Endodermal cell (in vitro differentiated cells): Measurements from ENCODE around the gene MTR. TPM values are rescaled to one million over a fixed set of nuclear protein-coding genes. Genes with fewer than 3 reads are reported as not detected.

Experiments used
- DNase-seq: peaks from one replicate; pipeline ENCODE4 v3.0.0-alpha.2; 2017
- H3K27ac ChIP-seq: 2 replicates; pipeline ENCODE4 v1.5.1; 2013; ENCODE audit warnings: mild to moderate bottlenecking, low read depth, low read length, moderate library complexity
- H3K27me3 ChIP-seq: 2 replicates; pipeline ENCODE4 v1.6.1; 2013; ENCODE audit warnings: mild to moderate bottlenecking, low read length, moderate library complexity; ENCODE audit not compliant: insufficient read depth, control insufficient read depth, poor library complexity, severe bottlenecking
- H3K36me3 ChIP-seq: 2 replicates; pipeline ENCODE4 v1.7.0; 2013; ENCODE audit warnings: mild to moderate bottlenecking, low read length, moderate library complexity; ENCODE audit not compliant: control insufficient read depth, insufficient read depth
- H3K4me1 ChIP-seq: one replicate; pipeline ENCODE4 v1.7.0; 2013; ENCODE audit warnings: low read length; ENCODE audit not compliant: control insufficient read depth, insufficient read depth
- H3K4me3 ChIP-seq: 2 replicates; pipeline ENCODE4 v1.5.1; 2013; ENCODE audit warnings: mild to moderate bottlenecking, low read length, moderate library complexity
- H3K9ac ChIP-seq: 2 replicates; pipeline ENCODE4 v1.6.1; 2013; ENCODE audit warnings: mild to moderate bottlenecking, low read length, moderate library complexity; ENCODE audit not compliant: poor library complexity, severe bottlenecking; ENCODE audit errors: extremely low read depth
- H3K9me3 ChIP-seq: 2 replicates; pipeline ENCODE4 v1.6.1; 2013; ENCODE audit warnings: mild to moderate bottlenecking, low read length, moderate library complexity; ENCODE audit not compliant: control insufficient read depth
- H3K27ac Mint-ChIP-seq: 2 replicates; pipeline ENCODE4 v1.8.0; 2020; ENCODE audit warnings: mixed read lengths
- H3K27me3 Mint-ChIP-seq: 2 replicates; pipeline ENCODE4 v1.8.0; 2021; ENCODE audit warnings: mild to moderate bottlenecking, mixed read lengths; ENCODE audit not compliant: insufficient read depth
- H3K36me3 Mint-ChIP-seq: 2 replicates; pipeline ENCODE4 v1.8.0; 2020; ENCODE audit warnings: low read depth, mixed read lengths
- H3K4me1 Mint-ChIP-seq: 2 replicates; pipeline ENCODE4 v1.8.0; 2020; ENCODE audit warnings: mixed read lengths
- H3K4me3 Mint-ChIP-seq: 2 replicates; pipeline ENCODE4 v1.8.0; 2020; ENCODE audit warnings: mild to moderate bottlenecking, moderate library complexity, mixed read lengths
- H3K9me3 Mint-ChIP-seq: 2 replicates; pipeline ENCODE4 v1.8.0; 2020; ENCODE audit warnings: mild to moderate bottlenecking, mixed read lengths
- CTCF ChIP-seq: fragments of 200-600 bp; sonication (generic); conservative IDR thresholded peaks from 2 replicates; pipeline ENCODE4 v1.5.0; 2021; ENCODE audit warnings: antibody characterized with exemption, mild to moderate bottlenecking
- WGBS, 2 experiments: methylation state at CpG; one replicate each; pipeline versions ENCODE4 v1.1.5 to v1.1.7; 2013; ENCODE audit warnings: missing lambda C conversion rate in 2 of 2, mixed read lengths in 1 of 2; ENCODE audit not compliant: insufficient coverage in 1 of 2, insufficient read length in 1 of 2; 5-methylcytosine and 5-hydroxymethylcytosine counted together
- total RNA-seq, 2 donors: library from RNA; stranded (reverse); fragmentation: NEBNext Ultra II Directional in 1 of 2; extraction: Animal tissue kit (Norgen Biotek cat#: 25700) in 1 of 2; gene quantifications; 2 replicates in 1 of 2; 3 replicates in 1 of 2; pipeline ENCODE4 v1.2.1, GENCODE V29; 2021

MTR gene
- total RNA-seq, 2 donors from 2014 or later, result 28.5 to 29.5 TPM

- H3K4me1 Mint-ChIP-seq, result no peaks in the 10 kb centered on the region
These were observed 49.6 kb downstream of the MTR start for GRCh38 chr1:236844499-236845271.

GRCh38 chr1:236845830-236846229 is 50.7 kb downstream of the MTR start:
- Histone ChIP-seq H3K9me3 (no peaks in the 10 kb centered on the region), H3K9ac (no peak overlapping the region), H3K36me3 (peaks cover 6% of the 10 kb centered on the region), H3K27ac (no peak overlapping the region), H3K4me3 (no peak overlapping the region), H3K4me1 (peaks cover 3% of the 10 kb centered on the region), H3K27me3 (no peaks in the 10 kb centered on the region)
- Mint-ChIP-seq H3K27me3 (no peaks in the 10 kb centered on the region), H3K4me1 (no peaks in the 10 kb centered on the region), H3K36me3 (peaks cover 22% of the 10 kb centered on the region), H3K27ac (no peak overlapping the region), H3K4me3 (no peak overlapping the region), H3K9me3 (no peaks in the 10 kb centered on the region)
- no peak for TF ChIP-seq CTCF
- 96 to 100% methylated on average over 1 to 2 of the region's 2 CpGs for WGBS, 2 experiments
- no peak for DNase-seq

More at GRCh38 chr1:236844499-236845271, 49.6 kb downstream of the MTR start:
- Histone ChIP-seq H3K27me3 (no peaks in the 10 kb centered on the region), H3K27ac (no peak overlapping the region), H3K9ac (no peak overlapping the region), H3K9me3 (no peaks in the 10 kb centered on the region), H3K4me1 (peaks cover 3% of the 10 kb centered on the region), H3K36me3 (peaks cover 6% of the 10 kb centered on the region), H3K4me3 (no peak overlapping the region)
- WGBS, 2 experiments, result 67 to 70% methylated on average over 5 of the region's 5 CpGs
- Mint-ChIP-seq H3K27me3 (no peaks in the 10 kb centered on the region), H3K27ac (no peak overlapping the region), H3K36me3 (peaks cover 16% of the 10 kb centered on the region), H3K4me3 (no peak overlapping the region), H3K9me3 (no peaks in the 10 kb centered on the region)
- no peak for TF ChIP-seq CTCF
- no peak for DNase-seq

GRCh38 chr1:236848274-236848923 is 53.3 kb downstream of the MTR start:
- Mint-ChIP-seq H3K27me3 (no peaks in the 10 kb centered on the region), H3K9me3 (no peaks in the 10 kb centered on the region), H3K27ac (no peak overlapping the region), H3K4me3 (no peak overlapping the region), H3K4me1 (no peaks in the 10 kb centered on the region), H3K36me3 (peaks cover 17% of the 10 kb centered on the region)
- no peaks in the 10 kb centered on the region for H3K9me3 ChIP-seq
- DNase-seq, result no peak
- peaks cover 17% of the 10 kb centered on the region for H3K36me3 ChIP-seq
- no peak for TF ChIP-seq CTCF
- H3K4me1 ChIP-seq, result peaks cover 3% of the 10 kb centered on the region
- 53 to 70% methylated on average over 3 to 4 of the region's 4 CpGs for WGBS, 2 experiments
- H3K4me3 ChIP-seq, result no peak overlapping the region
- H3K9ac ChIP-seq, result no peak overlapping the region
- H3K27me3 ChIP-seq, result no peaks in the 10 kb centered on the region
- no peak overlapping the region for H3K27ac ChIP-seq
